CD4-positive, CD25-positive, alpha-beta regulatory T cell (primary cell): ENCODE results near the gene SMIM14. TPM values are rescaled to one million over a fixed set of nuclear protein-coding genes. Genes with fewer than 3 reads are reported as not detected.
"Not testable (repeated sequence)": the region's sequence is repeated elsewhere in the genome, so short reads cannot be mapped to it uniquely, and the experiment has no call there.

Experiments used
- ATAC-seq, 2 donors: fragments of 150-1000 bp; cut with Tn5 transposase; one replicate each; pipeline ENCODE4 v1.10.0; 2021; ENCODE audit warnings: low read depth in 2 of 2, moderate number of reproducible peaks in 2 of 2, moderate library complexity in 1 of 2
- DNase-seq, 3 donors: peaks; one replicate each; pipeline versions ENCODE4 v3.0.0 to v3.0.0-alpha.2; 2012 to 2022; ENCODE audit warnings: mixed read lengths in 1 of 3
- H3K27ac ChIP-seq: one replicate; pipeline ENCODE4 v1.7.0; 2013; ENCODE audit warnings: mild to moderate bottlenecking, low read length; ENCODE audit not compliant: insufficient read depth, poor library complexity, severe bottlenecking
- H3K27me3 ChIP-seq: one replicate; pipeline ENCODE4 v1.7.0; 2013; ENCODE audit warnings: low read length; ENCODE audit not compliant: control insufficient read depth, insufficient read depth
- H3K36me3 ChIP-seq: one replicate; pipeline ENCODE4 v1.7.0; 2013; ENCODE audit warnings: mild to moderate bottlenecking, low read length, moderate library complexity; ENCODE audit not compliant: control insufficient read depth, insufficient read depth
- H3K4me1 ChIP-seq: 2 replicates; pipeline ENCODE4 v1.7.0; 2013; ENCODE audit warnings: mild to moderate bottlenecking, low read length; ENCODE audit not compliant: insufficient read depth, control insufficient read depth, poor library complexity, severe bottlenecking
- H3K4me3 ChIP-seq: one replicate; pipeline ENCODE4 v1.7.0; 2013; ENCODE audit warnings: low read depth, mild to moderate bottlenecking, low read length, moderate library complexity
- H3K9me3 ChIP-seq, 2 experiments: 1 replicate in 1 of 2; 2 replicates in 1 of 2; pipeline ENCODE4 v1.7.0; 2013; ENCODE audit warnings: low read length in 2 of 2, mild to moderate bottlenecking in 1 of 2, moderate library complexity in 1 of 2; ENCODE audit not compliant: control insufficient read depth in 2 of 2
- H3K27ac Mint-ChIP-seq, 3 donors: one replicate each; pipeline ENCODE4 v1.8.0; 2020 to 2022; ENCODE audit warnings: mild to moderate bottlenecking in 3 of 3, mixed read lengths in 3 of 3, moderate library complexity in 2 of 3
- H3K27me3 Mint-ChIP-seq: one replicate; pipeline ENCODE4 v1.8.0; 2022; ENCODE audit warnings: mild to moderate bottlenecking, mixed read lengths
- H3K36me3 Mint-ChIP-seq: one replicate; pipeline ENCODE4 v1.8.0; 2020; ENCODE audit warnings: mixed read lengths
- H3K4me1 Mint-ChIP-seq, 4 donors: one replicate each; pipeline ENCODE4 v1.8.0; 2020 to 2022; ENCODE audit warnings: mixed read lengths in 4 of 4, mild to moderate bottlenecking in 1 of 4
- H3K4me3 Mint-ChIP-seq, 4 donors: one replicate each; pipeline ENCODE4 v1.8.0; 2020 to 2022; ENCODE audit warnings: mild to moderate bottlenecking in 4 of 4, mixed read lengths in 4 of 4, moderate library complexity in 3 of 4
- H3K9me3 Mint-ChIP-seq, 7 donors: one replicate each; pipeline ENCODE4 v1.8.0; 2020 to 2022; ENCODE audit warnings: mixed read lengths in 7 of 7, mild to moderate bottlenecking in 3 of 7, moderate library complexity in 2 of 7
- polyA plus RNA-seq, 4 donors: library from polyadenylated mRNA; unstranded; fragments of 300-500 nt; fragmentation: Illumina TruSeq; gene quantifications; one replicate each; pipeline ENCODE4 v1.2.3, GENCODE V29; 2021
- total RNA-seq: library from RNA; stranded (reverse); gene quantifications from one replicate; pipeline ENCODE4 v1.2.3, GENCODE V29; 2022

The SMIM14 gene
- total and polyA plus RNA-seq, 5 donors from 2014 or later, result 5.2 to 28.6 (median 21.8) TPM

- Histone ChIP-seq H3K4me1 (no peaks in the 10 kb centered on the region), H3K27ac (no peak overlapping the region), H3K36me3 (no peaks in the 10 kb centered on the region), H3K9me3 (no peaks in the 10 kb centered on the region), H3K4me3 (no peak overlapping the region), H3K27me3 (no peaks in the 10 kb centered on the region)
- H3K27me3 Mint-ChIP-seq, result no peaks in the 10 kb centered on the region
- H3K9me3 Mint-ChIP-seq, result no peaks in the 10 kb centered on the region
- ATAC-seq, result no peak
- H3K36me3 Mint-ChIP-seq, result no peaks in the 10 kb centered on the region
- H3K4me3 Mint-ChIP-seq, result no peak overlapping the region
- peaks cover 0 to 3% (median 0%) of the 10 kb centered on the region in 4 donors for H3K4me1 Mint-ChIP-seq
- no peak for DNase-seq
- no peak overlapping the region for H3K27ac Mint-ChIP-seq
Measured at GRCh38 chr4:39655876-39656275, 17.2 kb upstream of the SMIM14 start.

DNA sequence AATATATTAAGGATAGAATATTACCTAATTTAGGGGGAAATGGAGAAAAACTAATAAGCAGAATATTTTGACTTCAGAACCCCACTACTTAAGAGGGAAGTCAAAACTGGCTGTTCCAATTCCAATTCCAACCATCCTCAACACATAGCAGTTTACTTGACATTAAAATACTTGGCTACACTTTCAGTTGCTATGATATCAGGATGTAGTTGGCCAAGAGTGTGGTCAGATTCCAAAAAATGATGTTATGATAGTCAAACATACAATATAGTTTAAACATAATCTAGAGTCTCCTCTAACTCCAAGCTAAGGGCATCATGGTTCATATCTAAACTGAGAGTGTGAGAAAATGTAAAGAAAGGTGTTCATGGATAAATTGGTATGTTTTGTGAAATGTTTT is 16.5 kb upstream of the SMIM14 start:
- Histone ChIP-seq H3K4me3 (no peak overlapping the region), H3K27ac (no peak overlapping the region), H3K27me3 (no peaks in the 10 kb centered on the region), H3K9me3 (no peaks in the 10 kb centered on the region), H3K4me1 (no peaks in the 10 kb centered on the region), H3K36me3 (no peaks in the 10 kb centered on the region)
- Mint-ChIP-seq H3K9me3 (no peaks in the 10 kb centered on the region), H3K4me3 (no peak overlapping the region), H3K4me1 (peaks cover 0 to 3% (median 0%) of the 10 kb centered on the region in 4 donors), H3K36me3 (no peaks in the 10 kb centered on the region), H3K27me3 (no peaks in the 10 kb centered on the region), H3K27ac (no peak overlapping the region)
- no peak for ATAC-seq
- no peak for DNase-seq

DNA sequence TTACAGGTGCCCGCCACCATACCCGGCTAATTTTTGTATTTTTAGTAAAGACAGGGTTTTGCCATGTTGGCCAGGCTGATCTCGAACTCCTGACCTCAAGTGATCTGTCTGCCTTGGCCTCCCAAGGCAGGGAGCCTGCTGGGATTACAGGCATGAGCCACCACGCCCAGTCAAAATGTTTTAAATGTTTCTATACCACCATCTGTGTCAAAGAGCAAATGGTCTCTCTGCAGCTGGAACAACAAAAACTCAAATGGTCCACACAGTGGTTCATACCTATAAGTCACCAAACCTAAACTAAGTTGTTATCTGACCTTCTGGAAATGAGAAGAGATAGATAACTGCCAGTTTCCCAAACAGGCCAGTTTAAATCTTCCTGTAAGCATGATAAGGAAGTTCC is 12.9 kb upstream of the SMIM14 start:
- not testable (repeated sequence) for H3K27ac ChIP-seq, H3K27me3 ChIP-seq, H3K36me3 ChIP-seq, H3K27me3 Mint-ChIP-seq, H3K9me3 ChIP-seq, H3K36me3 Mint-ChIP-seq, H3K4me1 Mint-ChIP-seq, H3K4me3 ChIP-seq, H3K4me1 ChIP-seq, ATAC-seq, H3K27ac Mint-ChIP-seq, H3K4me3 Mint-ChIP-seq, H3K9me3 Mint-ChIP-seq, DNase-seq

GRCh38 chr4:39649639-39650265 is 11.1 kb upstream of the SMIM14 start:
- Mint-ChIP-seq H3K27me3 (no peaks in the 10 kb centered on the region), H3K4me1 (no peaks in the 10 kb centered on the region), H3K36me3 (no peaks in the 10 kb centered on the region), H3K4me3 (no peak overlapping the region), H3K27ac (no peak overlapping the region), H3K9me3 (no peaks in the 10 kb centered on the region)
- no peaks in the 10 kb centered on the region for H3K27me3 ChIP-seq
- no peak overlapping the region for H3K27ac ChIP-seq
- ATAC-seq (no peak), DNase-seq (no peak)
- H3K4me3 ChIP-seq, result no peak overlapping the region
- no peaks in the 10 kb centered on the region for H3K9me3 ChIP-seq
- no peaks in the 10 kb centered on the region for H3K36me3 ChIP-seq
- no peaks in the 10 kb centered on the region for H3K4me1 ChIP-seq

DNA sequence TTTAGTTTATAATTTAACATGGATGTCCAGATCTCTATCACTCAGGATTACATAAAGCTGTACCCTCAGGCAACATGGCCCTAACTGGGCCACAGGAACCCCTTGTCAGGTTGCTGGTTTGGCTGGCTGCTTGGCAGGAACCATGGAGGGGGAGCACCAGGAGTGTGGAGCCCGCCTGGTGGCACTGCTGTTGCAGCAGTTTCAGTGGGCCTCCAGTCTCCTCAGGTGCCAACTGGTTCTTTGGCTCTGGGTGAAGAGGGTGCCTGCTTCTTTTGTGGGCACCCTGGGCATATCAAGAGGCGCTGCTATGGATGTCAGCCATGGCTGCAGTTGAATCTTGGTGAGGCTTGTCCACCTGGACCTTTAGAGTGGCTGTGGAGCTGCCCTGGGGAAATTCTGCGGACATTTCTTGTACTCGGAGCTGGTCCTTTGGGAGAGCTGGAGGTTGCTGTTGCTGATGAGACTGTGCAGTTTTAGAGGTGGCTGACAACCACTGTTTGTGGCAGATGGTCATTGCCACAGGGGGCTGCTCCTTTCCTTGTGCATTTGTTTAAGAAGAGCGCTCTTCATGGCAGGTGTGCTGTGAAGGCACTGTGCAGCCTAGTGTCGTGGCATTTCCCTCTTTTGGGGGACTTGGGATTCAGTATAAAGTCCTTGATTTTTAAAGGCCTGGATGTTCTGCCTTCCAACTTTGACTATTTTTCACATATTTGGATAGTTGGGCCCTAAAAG is 10.3 kb upstream of the SMIM14 start:
- Histone ChIP-seq H3K4me3 (no peak overlapping the region), H3K4me1 (no peaks in the 10 kb centered on the region), H3K9me3 (no peaks in the 10 kb centered on the region), H3K27ac (no peak overlapping the region), H3K36me3 (no peaks in the 10 kb centered on the region), H3K27me3 (no peaks in the 10 kb centered on the region)
- no peak for DNase-seq
- Mint-ChIP-seq H3K36me3 (no peaks in the 10 kb centered on the region), H3K4me3 (no peak overlapping the region), H3K4me1 (no peaks in the 10 kb centered on the region), H3K9me3 (no peaks in the 10 kb centered on the region), H3K27me3 (no peaks in the 10 kb centered on the region), H3K27ac (no peak overlapping the region)
- no peak for ATAC-seq

GRCh38 chr4:39648213-39648612 is 9.5 kb upstream of the SMIM14 start:
- no peaks in the 10 kb centered on the region for H3K9me3 Mint-ChIP-seq
- no peak for DNase-seq
- no peaks in the 10 kb centered on the region for H3K36me3 Mint-ChIP-seq
- no peak overlapping the region for H3K4me3 Mint-ChIP-seq
- H3K27me3 Mint-ChIP-seq, result no peaks in the 10 kb centered on the region
- no peak overlapping the region for H3K27ac ChIP-seq
- no peaks in the 10 kb centered on the region for H3K4me1 ChIP-seq
- no peak overlapping the region for H3K27ac Mint-ChIP-seq
- H3K9me3 ChIP-seq, result no peaks in the 10 kb centered on the region
- ATAC-seq, result no peak
- H3K36me3 ChIP-seq, result no peaks in the 10 kb centered on the region
- no peaks in the 10 kb centered on the region for H3K4me1 Mint-ChIP-seq
- no peaks in the 10 kb centered on the region for H3K27me3 ChIP-seq
- H3K4me3 ChIP-seq, result no peak overlapping the region

DNA sequence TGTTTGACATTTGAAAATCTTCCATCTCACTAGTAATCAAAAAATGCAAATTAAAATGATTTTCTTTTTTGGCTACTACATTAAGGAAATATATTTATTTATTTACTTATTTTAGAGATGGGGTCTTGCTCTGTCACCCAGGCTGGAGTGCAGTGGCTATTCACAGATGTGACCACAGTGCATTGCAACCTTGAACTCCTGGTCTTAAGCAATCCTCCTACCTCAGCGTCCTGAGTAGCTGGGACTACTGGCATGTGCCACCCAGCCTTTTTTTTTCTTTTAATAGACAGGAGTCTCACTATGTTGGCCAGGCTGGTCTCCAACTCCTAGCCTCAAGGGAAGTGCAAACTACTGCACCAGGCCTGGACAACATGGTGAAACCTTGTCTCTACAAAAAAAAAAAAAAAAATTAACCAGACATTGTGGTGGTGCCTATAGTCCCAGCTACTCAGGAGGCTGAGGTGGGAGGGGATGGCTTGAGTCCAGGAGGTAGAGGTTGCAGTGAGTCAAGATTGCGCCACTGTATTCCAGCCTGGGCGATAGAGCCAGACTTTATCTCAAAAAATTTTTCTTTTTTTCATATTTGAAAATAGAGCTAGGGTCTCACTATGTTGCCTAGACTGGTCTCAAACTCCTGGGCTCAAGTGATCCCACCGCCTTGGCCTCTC is 4.4 kb upstream of the SMIM14 start:
- H3K27ac Mint-ChIP-seq, result no peak overlapping the region
- peak overlapping the region in 1 of 4 donors; percentile 63 for H3K4me3 Mint-ChIP-seq

More for the DNA sequence above, 4.4 kb upstream of the SMIM14 start:
- Histone ChIP-seq H3K36me3 (no peaks in the 10 kb centered on the region), H3K27me3 (no peaks in the 10 kb centered on the region), H3K9me3 (no peaks in the 10 kb centered on the region), H3K4me3 (no peak overlapping the region), H3K27ac (no peak overlapping the region), H3K4me1 (peaks cover 15% of the 10 kb centered on the region)
- Mint-ChIP-seq H3K36me3 (no peaks in the 10 kb centered on the region), H3K9me3 (no peaks in the 10 kb centered on the region), H3K27me3 (peaks cover 16% of the 10 kb centered on the region), H3K4me1 (peaks cover under 1 to 19% (median 8%) of the 10 kb centered on the region in 4 donors)
- ATAC-seq, result no peak
- no peak for DNase-seq
